HCT116 (cell line): Measurements from ENCODE around the gene CBLB. TPM values are rescaled to one million over a fixed set of nuclear protein-coding genes. Genes with fewer than 3 reads are reported as not detected.

Experiments
- ATAC-seq: fragments of 200-7000 bp; cut with Tn5 transposase; 2 replicates; pipeline ENCODE4 v1.9.1; 2020; ENCODE audit warnings: mild to moderate bottlenecking, moderate library complexity
- BruUV-seq: library from RNA; stranded (reverse); fragments of 400-500 nt; replicated peaks from 2 replicates; lab custom pipeline; 2021; lab: Mats Ljungman, UMichigan
- CTCF ChIA-PET: fragments of 300-600 bp; sonication (Branson Sonifier 250); formaldehyde crosslinking; loops from one replicate; lab custom pipeline; 2021; ENCODE audit warnings: antibody characterized with exemption; lab: Charles Lee
- POLR2A ChIA-PET: fragments of 300-600, 350-600 bp; sonication (Branson Sonifier 250); formaldehyde crosslinking; loops from one replicate; lab custom pipeline; 2021; ENCODE audit warnings: antibody characterized with exemption; lab: Charles Lee
- RAD21 ChIA-PET, 2 experiments: fragments of 300-600 bp; sonication (Branson Sonifier 250); formaldehyde crosslinking; loops; one replicate each; lab custom pipeline; 2023; ENCODE audit warnings: low total read pairs in 2 of 2; ENCODE audit not compliant: uncharacterized antibody in 2 of 2, unreplicated experiment in 2 of 2, low non-redundant PET in 1 of 2; lab: Charles Lee
- DNase-seq: peaks from one replicate; pipeline ENCODE4 v3.0.0-alpha.2; 2010; ENCODE audit warnings: low read depth, low spot score
- H2AFZ ChIP-seq: fragments of 200-600 bp; shearing (Covaris generic), sonication (generic); 2 replicates; pipeline ENCODE4 v1.6.1; 2017; ENCODE audit warnings: low read depth, mixed run types, mixed read lengths, antibody characterized with exemption, low read length; ENCODE audit not compliant: poor library complexity, severe bottlenecking
- H3K27ac ChIP-seq: 2 replicates; pipeline ENCODE4 v1.5.1; 2012; ENCODE audit warnings: low read depth, low read length
- H3K27me3 ChIP-seq: fragments of 200-600 bp; sonication (generic); 2 replicates; pipeline ENCODE4 v1.6.1; 2016; ENCODE audit warnings: mixed run types, low read length, mixed read lengths; ENCODE audit not compliant: insufficient read depth
- H3K36me3 ChIP-seq, 2 experiments: fragments of 200-500 bp in 1 of 2; fragments of 200-600 bp in 1 of 2; sonication (Bioruptor generic) in 1 of 2; sonication (generic) in 1 of 2; 2 replicates each; pipeline versions ENCODE4 v1.5.1 to v1.6.1; 2014 to 2016; ENCODE audit warnings: low read length in 2 of 2, inconsistent platforms in 1 of 2, mixed read lengths in 1 of 2, mixed run types in 1 of 2; ENCODE audit not compliant: insufficient read depth in 2 of 2, control insufficient read depth in 1 of 2
- H3K4me1 ChIP-seq, 2 experiments: fragments of 200-600 bp in 1 of 2; sonication (generic) in 1 of 2; 2 replicates each; pipeline versions ENCODE4 v1.5.1 to v1.6.1; 2012 to 2017; ENCODE audit warnings: low read length in 2 of 2, inconsistent platforms in 1 of 2, mild to moderate bottlenecking in 1 of 2, mixed read lengths in 1 of 2, mixed run types in 1 of 2, moderate library complexity in 1 of 2; ENCODE audit not compliant: insufficient read depth in 2 of 2, control insufficient read depth in 1 of 2
- H3K4me2 ChIP-seq: fragments of 200-600 bp; sonication (generic); 2 replicates; pipeline ENCODE4 v1.6.1; 2017; ENCODE audit warnings: mixed run types, low read length, mixed read lengths
- H3K4me3 ChIP-seq, 2 experiments: fragments of 200-600 bp in 1 of 2; sonication (generic) in 1 of 2; replicated peaks in 1 of 2; 2 replicates each; pipeline ENCODE4 v1.5.1; 2011 to 2016; ENCODE audit warnings: low read length in 2 of 2, control low read depth in 1 of 2, low read depth in 1 of 2, mild to moderate bottlenecking in 1 of 2, mixed read lengths in 1 of 2, mixed run types in 1 of 2
- H3K79me2 ChIP-seq: fragments of 200-600 bp; sonication (generic); 2 replicates; pipeline ENCODE4 v1.6.1; 2017; ENCODE audit warnings: mild to moderate bottlenecking, mixed run types, low read length, moderate library complexity, mixed read lengths; ENCODE audit not compliant: insufficient read depth
- H3K9ac ChIP-seq: fragments of 200-600 bp; sonication (generic); 2 replicates; pipeline ENCODE4 v1.6.1; 2016; ENCODE audit warnings: low read length, mixed read lengths
- H3K9me2 ChIP-seq: fragments of 200-600 bp; sonication (generic), shearing (Covaris generic); 2 replicates; pipeline ENCODE4 v1.6.1; 2017; ENCODE audit warnings: mixed run types, mild to moderate bottlenecking, moderate library complexity; ENCODE audit not compliant: insufficient read depth
- H3K9me3 ChIP-seq, 2 experiments: fragments of 200-500 bp in 1 of 2; fragments of 200-600 bp in 1 of 2; sonication (Bioruptor generic) in 1 of 2; sonication (generic) in 1 of 2; 2 replicates each; pipeline ENCODE4 v1.6.1; 2014 to 2017; ENCODE audit warnings: low read length in 2 of 2, mixed read lengths in 2 of 2, inconsistent platforms in 1 of 2, low read depth in 1 of 2, mild to moderate bottlenecking in 1 of 2, mixed run types in 1 of 2, moderate library complexity in 1 of 2; ENCODE audit not compliant: control insufficient read depth in 1 of 2, insufficient read depth in 1 of 2
- H4K20me1 ChIP-seq: fragments of 200-600 bp; sonication (generic), shearing (Covaris generic); 2 replicates; pipeline ENCODE4 v1.6.1; 2017; ENCODE audit warnings: mixed run types, mild to moderate bottlenecking, moderate library complexity; ENCODE audit not compliant: insufficient read depth
- CBX3 ChIP-seq: IDR thresholded peaks from 2 replicates; pipeline ENCODE4 v1.6.1; 2012; ENCODE audit warnings: low read depth
- CEBPB ChIP-seq: IDR thresholded peaks from 2 replicates; pipeline ENCODE4 v1.6.1; 2012; ENCODE audit warnings: low read depth
- EZH2phosphoT487 ChIP-seq: fragments of 200-600 bp; IDR thresholded peaks from 2 replicates; pipeline ENCODE4 v1.6.1; 2018; ENCODE audit warnings: antibody characterized with exemption, borderline replicate concordance
- FOSL1 ChIP-seq: IDR thresholded peaks from 2 replicates; pipeline ENCODE4 v1.6.1; 2012; ENCODE audit warnings: low read depth
- POLR2A ChIP-seq: IDR thresholded peaks from 2 replicates; pipeline ENCODE4 v1.7.0; 2011; ENCODE audit warnings: borderline replicate concordance; ENCODE audit not compliant: insufficient read depth, insufficient read length; ENCODE audit errors: extremely low read depth
- RAD21 ChIP-seq: IDR thresholded peaks from 2 replicates; pipeline ENCODE4 v1.6.1; 2012; ENCODE audit warnings: low read depth, mild to moderate bottlenecking
- SP1 ChIP-seq: IDR thresholded peaks from 2 replicates; pipeline ENCODE4 v1.6.1; 2012; ENCODE audit warnings: low read depth
- ZFX ChIP-seq: fragments of 450-650 bp; IDR thresholded peaks from 2 replicates; pipeline ENCODE4 v1.6.1; 2017
- intact Hi-C: fragments of 100-400 bp; cut with micrococcal nuclease; formaldehyde crosslinking; loops from 2 replicates; pipeline ENCODE4 v1.10.0; 2022
- total RNA-seq: library from RNA; stranded (reverse); gene quantifications from one replicate; pipeline ENCODE4 v1.2.1, GENCODE V29; 2021; ENCODE audit not compliant: unreplicated experiment
- TF ChIP-seq, protein P1 (sequence below): IDR thresholded peaks from 2 replicates; pipeline ENCODE4 v1.6.1; 2011; ENCODE audit warnings: mild to moderate bottlenecking, low read length, moderate library complexity; ENCODE audit not compliant: insufficient replicate concordance; ENCODE audit errors: extremely low read depth
- TF ChIP-seq, protein P2 (sequence below), 3 experiments: fragments of 200-600 bp in 1 of 3; sonication (generic) in 1 of 3; IDR thresholded peaks in 2 of 3; conservative IDR thresholded peaks in 1 of 3; 2 replicates each; pipeline ENCODE4 v1.5.1; 2012 to 2017; ENCODE audit warnings: low read depth in 2 of 3, low read length in 2 of 3, antibody characterized with exemption in 1 of 3, borderline replicate concordance in 1 of 3, control low read depth in 1 of 3, mild to moderate bottlenecking in 1 of 3, mixed read lengths in 1 of 3, mixed run types in 1 of 3, moderate library complexity in 1 of 3; ENCODE audit not compliant: insufficient read depth in 1 of 3
- TF ChIP-seq, protein P3 (sequence below): IDR thresholded peaks from 2 replicates; pipeline ENCODE4 v1.6.1; 2012

The CBLB gene
- total RNA-seq, 1 experiment from 2014 or later, result 10.4 TPM

- Histone ChIP-seq H3K27ac (no peak overlapping the region), H4K20me1 (no peaks in the 10 kb centered on the region), H2AFZ (no peak overlapping the region), H3K9ac (no peak overlapping the region), H3K4me3 (no peak overlapping the region), H3K9me2 (no peaks in the 10 kb centered on the region), H3K36me3 (no peaks in the 10 kb centered on the region), H3K4me2 (no peak overlapping the region), H3K27me3 (no peaks in the 10 kb centered on the region), H3K4me1 (no peaks in the 10 kb centered on the region), H3K79me2 (no peaks in the 10 kb centered on the region), H3K9me3 (no peaks in the 10 kb centered on the region)
- ChIA-PET CTCF (no interaction called here), RAD21 (no interaction called here), POLR2A (no interaction called here)
- ATAC-seq (no peak), DNase-seq (no peak)
- TF ChIP-seq SP1, result no peak
- TF ChIP-seq, protein P1, sequence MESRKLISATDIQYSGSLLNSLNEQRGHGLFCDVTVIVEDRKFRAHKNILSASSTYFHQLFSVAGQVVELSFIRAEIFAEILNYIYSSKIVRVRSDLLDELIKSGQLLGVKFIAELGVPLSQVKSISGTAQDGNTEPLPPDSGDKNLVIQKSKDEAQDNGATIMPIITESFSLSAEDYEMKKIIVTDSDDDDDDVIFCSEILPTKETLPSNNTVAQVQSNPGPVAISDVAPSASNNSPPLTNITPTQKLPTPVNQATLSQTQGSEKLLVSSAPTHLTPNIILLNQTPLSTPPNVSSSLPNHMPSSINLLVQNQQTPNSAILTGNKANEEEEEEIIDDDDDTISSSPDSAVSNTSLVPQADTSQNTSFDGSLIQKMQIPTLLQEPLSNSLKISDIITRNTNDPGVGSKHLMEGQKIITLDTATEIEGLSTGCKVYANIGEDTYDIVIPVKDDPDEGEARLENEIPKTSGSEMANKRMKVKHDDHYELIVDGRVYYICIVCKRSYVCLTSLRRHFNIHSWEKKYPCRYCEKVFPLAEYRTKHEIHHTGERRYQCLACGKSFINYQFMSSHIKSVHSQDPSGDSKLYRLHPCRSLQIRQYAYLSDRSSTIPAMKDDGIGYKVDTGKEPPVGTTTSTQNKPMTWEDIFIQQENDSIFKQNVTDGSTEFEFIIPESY, result no peak
- TF ChIP-seq CBX3, result no peak
- no peak for TF ChIP-seq CEBPB
- TF ChIP-seq, protein P2, sequence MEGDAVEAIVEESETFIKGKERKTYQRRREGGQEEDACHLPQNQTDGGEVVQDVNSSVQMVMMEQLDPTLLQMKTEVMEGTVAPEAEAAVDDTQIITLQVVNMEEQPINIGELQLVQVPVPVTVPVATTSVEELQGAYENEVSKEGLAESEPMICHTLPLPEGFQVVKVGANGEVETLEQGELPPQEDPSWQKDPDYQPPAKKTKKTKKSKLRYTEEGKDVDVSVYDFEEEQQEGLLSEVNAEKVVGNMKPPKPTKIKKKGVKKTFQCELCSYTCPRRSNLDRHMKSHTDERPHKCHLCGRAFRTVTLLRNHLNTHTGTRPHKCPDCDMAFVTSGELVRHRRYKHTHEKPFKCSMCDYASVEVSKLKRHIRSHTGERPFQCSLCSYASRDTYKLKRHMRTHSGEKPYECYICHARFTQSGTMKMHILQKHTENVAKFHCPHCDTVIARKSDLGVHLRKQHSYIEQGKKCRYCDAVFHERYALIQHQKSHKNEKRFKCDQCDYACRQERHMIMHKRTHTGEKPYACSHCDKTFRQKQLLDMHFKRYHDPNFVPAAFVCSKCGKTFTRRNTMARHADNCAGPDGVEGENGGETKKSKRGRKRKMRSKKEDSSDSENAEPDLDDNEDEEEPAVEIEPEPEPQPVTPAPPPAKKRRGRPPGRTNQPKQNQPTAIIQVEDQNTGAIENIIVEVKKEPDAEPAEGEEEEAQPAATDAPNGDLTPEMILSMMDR (IDR thresholded peaks at IDR 0.05 in 2 of 3, conservative IDR thresholded peaks at IDR 0.05 in 1 of 3; ENCODE audit: borderline replicate concordance in 1 of 3, insufficient read depth in 1 of 3, low read depth in 2 of 3, low read length in 2 of 3), result no peak
- TF ChIP-seq ZFX, result no peak
- TF ChIP-seq RAD21, result no peak
- TF ChIP-seq EZH2phosphoT487, result no peak
- TF ChIP-seq, protein P3, sequence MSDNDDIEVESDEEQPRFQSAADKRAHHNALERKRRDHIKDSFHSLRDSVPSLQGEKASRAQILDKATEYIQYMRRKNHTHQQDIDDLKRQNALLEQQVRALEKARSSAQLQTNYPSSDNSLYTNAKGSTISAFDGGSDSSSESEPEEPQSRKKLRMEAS, result no peak
- no peak for TF ChIP-seq POLR2A
- no peak for TF ChIP-seq FOSL1
- no TSS peak for BruUV-seq
- intact Hi-C loops, result no loop called here
Measured at GRCh38 chr3:105626739-105627138, 242.1 kb downstream of the CBLB start.
